RKO (cell line): ENCODE results near the gene HTR1E.
"Not testable (repeated sequence)": the region's sequence is repeated elsewhere in the genome, so short reads cannot be mapped to it uniquely, and the experiment has no call there.

Source experiments
- DNase-seq: peaks from one replicate; pipeline ENCODE4 v3.0.0-alpha.2; 2016; ENCODE audit warnings: low spot score

The HTR1E gene

DNA sequence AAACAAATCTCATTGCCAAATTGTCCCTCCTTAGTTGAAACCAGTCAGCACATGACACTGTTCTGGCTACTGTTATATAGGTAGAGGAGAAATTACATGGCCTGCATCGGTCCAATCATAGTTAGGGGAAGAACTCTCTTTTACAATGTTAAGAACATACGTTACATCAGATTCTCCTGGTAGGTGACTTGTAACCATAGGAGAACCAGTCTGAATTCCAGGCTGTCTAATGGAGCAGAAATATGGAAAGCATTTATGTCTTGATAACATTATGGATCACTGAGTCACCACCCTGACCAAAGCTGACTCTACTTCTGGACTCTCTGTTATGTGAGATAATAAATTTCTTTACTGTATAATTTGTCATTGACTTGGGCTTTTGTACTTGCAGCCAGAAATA is 40.9 kb downstream of the HTR1E start:
- DNase-seq: no peak

DNA sequence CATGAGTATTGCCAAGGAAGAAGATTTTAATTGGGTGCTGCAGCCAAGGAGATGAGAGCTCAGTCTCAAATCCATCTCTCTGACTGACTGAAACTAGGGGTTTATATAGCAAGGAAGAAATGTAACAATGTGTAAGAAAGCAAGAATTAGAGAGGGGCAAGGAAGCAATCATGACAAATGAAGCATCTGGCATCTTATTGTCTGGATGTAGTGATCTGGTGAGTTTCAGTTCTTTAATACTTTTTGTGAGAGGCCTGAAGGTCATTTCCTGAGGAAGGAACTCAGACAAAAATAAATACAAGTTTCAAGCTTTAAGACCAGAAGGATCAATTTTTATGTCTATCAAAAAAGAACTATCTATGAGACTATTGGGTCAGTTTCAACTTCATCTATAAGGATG is 64.2 kb downstream of the HTR1E start:
- DNase-seq: no peak

DNA sequence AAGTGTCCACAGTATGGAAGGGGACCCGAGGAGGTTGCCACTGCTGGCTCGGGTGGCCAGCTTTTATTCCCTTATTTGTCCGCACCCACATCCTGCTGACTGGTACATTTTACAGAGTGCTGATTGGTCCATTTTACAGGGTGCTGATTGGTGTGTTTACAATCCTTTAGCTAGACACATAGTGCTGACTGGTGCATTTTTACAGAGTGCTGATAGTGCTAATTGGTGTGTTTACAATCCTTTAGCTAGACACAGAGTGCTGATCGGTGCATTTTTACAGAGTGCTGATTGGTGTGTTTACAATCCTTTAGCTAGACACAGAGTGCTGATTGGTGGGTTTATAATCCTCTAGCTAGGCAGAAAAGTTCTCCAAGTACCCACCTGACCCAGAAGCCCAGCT is 65.1 kb downstream of the HTR1E start:
- not testable (repeated sequence) for DNase-seq

DNA sequence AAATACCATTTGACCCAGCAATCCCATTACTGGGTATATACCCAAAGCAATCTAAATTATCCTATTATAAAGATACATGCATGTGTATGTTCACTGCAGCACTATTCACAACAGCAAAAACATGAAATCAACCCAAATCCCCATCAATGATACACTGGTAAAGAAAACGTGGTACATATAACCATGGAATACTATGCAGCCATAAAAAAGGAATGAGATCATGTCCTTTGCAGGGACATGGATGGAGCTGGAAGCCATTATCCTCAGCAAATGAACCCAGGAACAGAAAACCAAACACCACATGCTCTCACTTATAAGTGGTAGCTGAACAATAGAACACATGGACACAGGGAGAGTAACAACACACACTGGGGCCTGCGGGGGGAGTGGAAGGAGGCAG is 69.2 kb downstream of the HTR1E start:
- DNase-seq: not testable (repeated sequence)

DNA sequence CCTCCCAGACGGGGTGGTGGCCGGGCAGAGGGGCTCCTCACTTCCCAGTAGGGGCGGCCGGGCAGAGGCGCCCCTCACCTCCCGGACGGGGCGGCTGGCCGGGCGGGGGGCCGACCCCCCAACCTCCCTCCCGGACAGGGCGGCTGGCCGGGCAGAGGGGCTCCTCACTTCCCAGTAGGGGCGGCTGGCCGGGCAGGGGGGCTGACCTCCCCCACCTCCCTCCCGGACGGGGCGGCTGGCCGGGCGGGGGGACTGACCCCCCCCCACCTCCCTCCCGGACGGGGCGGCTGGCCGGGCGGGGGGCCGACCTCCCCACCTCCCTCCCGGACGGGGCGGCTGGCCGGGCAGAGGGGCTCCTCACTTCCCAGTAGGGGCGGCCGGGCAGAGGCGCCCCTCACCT is 72.3 kb downstream of the HTR1E start:
- not testable (repeated sequence) for DNase-seq

DNA sequence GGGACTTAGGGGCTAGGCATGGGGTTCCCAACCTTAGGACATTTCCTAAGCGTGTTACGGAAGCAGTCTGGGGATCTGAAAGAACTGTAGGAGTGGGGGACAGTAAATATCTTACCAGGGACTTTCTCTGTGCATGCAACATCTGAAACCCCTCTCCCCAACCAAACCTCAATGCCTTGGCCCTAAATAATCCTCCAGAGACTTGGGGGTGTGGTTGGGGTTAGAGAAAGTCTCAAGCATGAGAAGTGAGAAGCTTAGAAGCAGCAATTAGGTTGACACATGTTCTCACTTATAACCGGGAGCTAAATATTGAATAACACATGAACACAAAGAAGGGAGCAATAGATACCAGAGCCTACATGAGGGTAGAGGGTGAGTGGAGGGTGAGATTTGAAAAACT is 74.7 kb downstream of the HTR1E start:
- no peak for DNase-seq

DNA sequence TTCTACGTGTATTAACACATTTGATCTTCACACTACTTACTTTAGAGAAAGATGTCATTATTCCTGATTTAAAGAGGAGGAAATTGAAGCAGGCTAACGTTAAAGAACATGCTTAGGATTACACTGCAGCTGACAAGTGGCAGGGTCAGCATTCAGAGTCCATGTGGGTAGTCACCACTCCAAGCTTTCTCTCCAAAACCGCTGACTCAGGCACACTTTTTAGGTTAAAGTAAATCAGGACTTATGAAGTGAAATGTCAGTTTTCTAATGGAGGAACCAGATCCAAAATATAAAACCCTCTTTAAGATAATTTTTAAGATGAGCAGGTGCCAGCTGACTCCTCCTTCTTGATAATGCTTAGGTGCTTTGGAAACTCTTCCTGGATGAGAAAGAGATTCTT is 75.4 kb downstream of the HTR1E start:
- DNase-seq: no peak

DNA sequence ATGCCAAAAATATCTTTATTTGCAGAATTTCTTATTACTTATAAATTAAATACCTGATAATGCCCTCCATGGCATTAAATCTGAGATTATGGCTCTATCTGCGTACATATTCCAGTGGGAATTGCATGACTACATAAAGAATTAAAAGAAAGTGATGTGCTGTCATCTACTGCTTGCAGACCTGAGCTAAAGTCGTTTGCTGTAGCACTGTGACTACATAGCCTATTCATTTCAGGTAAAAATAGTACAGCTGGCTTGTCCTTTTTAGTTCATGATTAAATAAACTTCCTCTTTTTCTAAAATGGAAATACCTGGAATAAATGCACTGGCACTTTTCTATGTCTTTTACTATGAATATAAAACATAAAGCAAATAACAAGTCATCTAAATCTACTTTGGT is 79.4 kb downstream of the HTR1E start:
- DNase-seq: no peak

DNA sequence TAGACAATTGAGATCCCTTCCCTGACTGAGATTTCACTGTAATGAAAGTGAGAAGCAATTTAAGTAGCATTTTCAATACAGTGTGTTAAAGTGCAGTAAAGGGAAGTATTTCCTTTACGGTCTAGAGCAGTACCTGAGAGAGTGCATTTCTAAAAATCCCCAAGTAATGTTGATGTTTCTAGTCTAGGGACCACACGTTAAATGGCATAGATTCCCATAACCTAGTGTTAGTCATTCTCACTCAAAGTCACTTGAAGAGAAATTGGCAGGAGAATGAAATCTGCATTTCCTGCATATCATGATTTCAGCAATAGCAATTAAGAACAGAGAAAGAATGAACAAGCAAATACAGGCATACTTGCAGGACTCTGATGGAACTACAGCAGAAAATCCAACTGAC is 89.7 kb downstream of the HTR1E start:
- no peak for DNase-seq

DNA sequence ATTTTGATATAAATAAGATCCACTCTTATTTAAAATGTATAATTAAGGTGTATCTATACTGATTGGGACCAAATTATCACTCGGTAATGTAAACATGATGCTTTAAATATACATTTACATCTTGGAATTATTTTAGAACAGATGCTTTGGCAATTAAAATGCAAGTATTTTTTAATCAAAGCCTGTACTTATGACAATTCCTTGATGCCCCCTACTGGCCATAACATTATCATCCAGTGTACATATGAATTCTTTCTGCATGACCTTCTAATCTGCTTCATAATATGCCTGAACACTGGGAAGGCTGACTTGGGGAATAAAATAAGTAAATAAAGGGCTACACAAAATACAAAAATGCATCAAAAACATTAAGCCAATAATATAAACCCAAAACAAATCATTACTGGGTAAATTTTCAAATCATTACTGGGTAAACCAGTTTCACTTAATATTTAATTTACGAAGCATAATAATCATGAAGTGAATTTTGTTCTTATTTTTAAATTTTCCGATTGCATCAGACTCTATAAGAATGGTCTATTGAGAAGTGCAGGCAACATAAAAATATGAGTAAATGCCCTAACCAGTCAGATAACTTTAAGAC is 92.5 kb downstream of the HTR1E start:
- DNase-seq: peak; percentile 76

DNA sequence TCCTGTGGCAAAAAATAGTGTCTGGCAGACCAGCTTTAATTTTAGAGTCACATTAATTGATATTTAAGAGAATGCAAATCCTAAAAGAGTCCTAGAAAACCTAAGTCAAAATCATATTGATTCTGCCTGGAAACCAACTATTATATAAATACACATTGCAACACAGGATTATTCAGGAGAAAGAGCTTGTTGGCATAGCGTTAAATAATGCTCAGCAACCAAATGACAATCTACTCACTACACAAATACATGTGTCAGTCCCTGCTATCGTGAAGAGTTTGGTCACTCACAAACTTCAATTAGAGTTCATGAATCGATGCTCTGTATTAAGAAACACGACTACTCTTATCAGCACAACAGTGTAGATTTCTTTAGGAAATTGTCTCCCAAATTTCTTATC is 103.4 kb downstream of the HTR1E start:
- no peak for DNase-seq

DNA sequence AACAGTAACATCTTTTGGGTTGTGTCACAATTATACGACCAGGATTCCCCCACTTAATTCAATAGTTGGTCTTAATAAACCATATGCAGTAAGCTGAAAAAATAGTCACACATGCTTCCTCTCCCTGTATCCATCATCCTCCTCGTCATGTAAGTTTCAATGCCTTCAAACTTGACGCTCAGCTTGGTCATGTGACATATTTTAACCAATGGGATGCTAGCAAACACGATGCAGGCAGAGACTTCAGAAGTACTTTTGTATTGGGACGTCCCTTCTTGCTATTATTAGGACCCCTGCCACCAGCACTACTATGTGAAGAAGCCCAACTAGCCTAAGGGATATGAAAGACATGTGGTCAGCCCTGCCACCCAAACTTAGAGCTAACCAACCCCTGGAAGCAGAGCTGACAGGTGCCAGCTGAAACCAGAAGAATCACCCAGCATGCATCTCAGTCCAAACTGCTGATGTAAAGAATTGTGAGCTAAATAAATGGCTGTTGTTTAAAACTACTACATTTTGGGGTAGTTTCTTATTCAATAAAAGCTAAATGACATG is 108.3 kb downstream of the HTR1E start:
- DNase-seq: no peak

DNA sequence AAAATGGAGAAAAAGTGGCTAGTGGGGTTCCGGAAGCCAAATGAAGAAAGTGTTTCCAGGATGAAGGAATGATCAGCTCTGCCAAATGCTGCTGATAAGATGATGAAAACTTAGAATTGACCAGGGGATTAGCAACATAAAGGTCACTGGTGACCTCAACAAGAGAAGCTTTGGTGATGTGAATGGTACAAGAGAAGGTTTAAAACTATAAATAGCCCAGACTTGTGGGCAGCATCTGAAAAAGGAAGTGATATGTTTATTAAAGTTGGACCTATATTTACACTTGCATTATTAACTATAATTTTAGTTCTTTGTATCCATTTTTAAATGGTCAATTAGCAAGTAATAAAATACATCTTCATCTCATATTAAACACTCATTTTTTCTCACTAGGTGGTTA is 112.5 kb downstream of the HTR1E start:
- DNase-seq: no peak

DNA sequence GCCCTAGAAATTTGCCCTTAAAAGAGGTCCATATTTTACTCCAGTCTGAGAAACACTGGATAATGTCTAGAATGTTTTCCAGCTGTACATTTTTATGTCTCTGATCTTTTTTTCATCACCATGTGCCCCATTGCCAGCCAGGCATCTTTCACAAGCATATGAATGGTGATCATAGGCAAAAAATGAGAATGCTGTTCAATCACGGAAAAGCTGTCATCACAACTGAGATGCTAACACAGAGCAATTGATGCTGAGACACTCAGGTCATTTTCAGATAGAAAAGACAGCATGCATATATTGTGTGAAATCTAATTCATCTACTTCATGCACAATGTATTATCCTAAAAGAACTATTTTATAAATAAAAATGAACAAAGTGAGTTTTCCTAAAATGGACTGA is 116.0 kb downstream of the HTR1E start:
- no peak for DNase-seq

DNA sequence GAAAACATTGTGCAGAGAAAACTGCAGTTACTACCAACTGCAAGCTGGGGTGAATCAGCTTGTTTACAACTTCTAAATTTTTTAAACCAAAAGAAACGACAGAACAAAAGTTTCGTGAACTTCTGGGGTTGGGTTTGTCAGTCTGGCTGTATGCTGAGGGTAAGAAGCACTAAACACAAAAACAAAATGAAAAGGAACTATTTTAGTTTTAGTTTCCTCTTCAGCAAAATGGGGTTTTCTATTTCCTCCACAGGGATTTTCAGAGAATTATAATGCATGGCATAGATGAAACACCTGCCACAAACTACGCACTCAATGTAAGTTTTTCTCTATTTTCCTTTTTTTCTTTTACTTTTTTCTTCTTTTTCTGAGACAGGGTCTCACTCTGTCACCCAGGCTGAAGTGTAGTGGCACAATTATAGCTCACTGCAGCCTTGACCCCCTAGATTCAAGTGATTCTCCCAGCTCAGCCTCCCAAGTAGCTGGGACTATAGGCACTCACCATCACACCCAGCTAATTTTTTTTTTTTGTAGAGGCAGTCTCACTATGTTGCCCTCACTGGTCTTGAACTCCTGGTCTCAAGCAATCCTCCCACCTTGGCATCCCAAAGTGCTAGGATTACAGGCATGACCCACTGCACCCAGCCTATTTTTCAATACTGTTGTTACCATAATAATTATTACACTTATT is 117.0 kb downstream of the HTR1E start:
- DNase-seq: no peak

DNA sequence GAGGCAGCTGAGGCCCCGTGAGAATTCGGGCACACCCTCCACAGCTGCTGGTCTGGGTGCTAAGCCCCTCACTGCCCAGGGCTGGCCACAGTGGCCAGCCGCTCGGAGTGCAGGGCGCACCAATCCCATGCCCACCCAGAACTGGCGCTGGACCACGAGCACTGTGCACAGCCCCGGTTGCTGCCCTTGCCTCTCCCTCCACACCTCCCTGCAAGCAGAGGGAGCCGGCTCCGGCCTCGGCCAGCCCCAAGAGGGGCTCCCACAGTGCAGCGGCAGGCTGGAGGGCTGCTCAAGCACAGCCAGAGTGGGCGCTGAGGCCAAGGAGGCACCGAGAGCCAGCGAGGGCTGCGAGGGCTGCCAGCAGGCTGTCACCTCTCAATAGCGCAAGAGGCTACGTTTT is 122.6 kb downstream of the HTR1E start:
- no peak for DNase-seq

DNA sequence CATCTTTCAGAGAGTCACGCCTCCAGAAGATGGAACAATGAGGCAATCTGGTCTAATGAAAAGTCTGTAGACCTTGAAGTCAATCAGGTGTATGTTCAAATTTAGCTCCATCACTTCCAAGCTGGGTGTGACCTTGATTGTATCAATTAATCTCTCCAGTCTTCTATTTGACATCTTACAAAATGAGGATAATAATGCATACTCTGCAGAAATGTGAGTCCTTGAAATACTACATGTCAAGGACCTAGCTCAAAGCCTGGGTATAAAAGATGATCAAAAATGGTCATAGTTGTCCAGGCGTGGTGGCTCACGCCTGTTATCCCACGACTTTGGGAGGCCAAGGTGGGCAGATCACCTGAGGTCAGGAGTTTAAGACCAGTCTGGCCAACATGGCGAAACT is 127.8 kb downstream of the HTR1E start:
- no peak for DNase-seq
